PC-3 (cell line): Measurements from ENCODE around the gene RPL7L1. TPM values are rescaled to one million over a fixed set of nuclear protein-coding genes. Genes with fewer than 3 reads are reported as not detected.

Experiments
- ATAC-seq: fragments of 200-7000 bp; cut with Tn5 transposase; 2 replicates; pipeline ENCODE4 v1.9.1; 2020; ENCODE audit warnings: mild to moderate bottlenecking, moderate library complexity
- BruUV-seq: library from RNA; stranded (reverse); fragments of 400-500 nt; replicated peaks from 2 replicates; lab custom pipeline; 2021; lab: Mats Ljungman, UMichigan
- CTCF ChIA-PET: fragments of 300-600 bp; sonication (Branson Sonifier 250); formaldehyde crosslinking; loops from one replicate; lab custom pipeline; 2022; ENCODE audit warnings: antibody characterized with exemption; lab: Charles Lee
- POLR2A ChIA-PET: fragments of 300-600 bp; sonication (Branson Sonifier 250); formaldehyde crosslinking; loops from one replicate; lab custom pipeline; 2022; ENCODE audit warnings: antibody characterized with exemption; ENCODE audit not compliant: unreplicated experiment; lab: Charles Lee
- DNase-seq: peaks from one replicate; pipeline ENCODE4 v3.0.0-alpha.2; 2015
- H2AFZ ChIP-seq: fragments of 300-600 bp; sonication (generic); 2 replicates; pipeline ENCODE4 v1.6.0; 2016; ENCODE audit warnings: antibody characterized with exemption, low read length
- H3F3A ChIP-seq: fragments of 300-600 bp; sonication (generic); one replicate; pipeline ENCODE4 v1.6.0; 2017; ENCODE audit warnings: antibody characterized with exemption, low read length, control low read depth, mild to moderate bottlenecking; ENCODE audit not compliant: unreplicated experiment
- H3K27ac ChIP-seq: fragments of 300-600 bp; sonication (generic); 2 replicates; pipeline ENCODE4 v1.5.1; 2016; ENCODE audit warnings: mild to moderate bottlenecking, low read length
- H3K27me3 ChIP-seq: fragments of 300-600 bp; sonication (generic); 2 replicates; pipeline ENCODE4 v1.6.1; 2016; ENCODE audit warnings: low read length, mixed read lengths
- H3K36me3 ChIP-seq: fragments of 300-600 bp; sonication (generic); 2 replicates; pipeline ENCODE4 v1.6.1; 2016; ENCODE audit warnings: low read depth, mixed run types, low read length, mixed read lengths
- H3K4me1 ChIP-seq: fragments of 300-600 bp; sonication (generic); 2 replicates; pipeline ENCODE4 v1.5.1; 2016; ENCODE audit warnings: low read length; ENCODE audit not compliant: insufficient read depth
- H3K4me2 ChIP-seq: fragments of 300-600 bp; sonication (generic); 2 replicates; pipeline ENCODE4 v1.6.0; 2016; ENCODE audit warnings: low read length
- H3K4me3 ChIP-seq: fragments of 300-600 bp; sonication (generic); 2 replicates; pipeline ENCODE4 v1.5.1; 2016; ENCODE audit warnings: mild to moderate bottlenecking, low read length, mixed read lengths
- H3K79me2 ChIP-seq: fragments of 300-600 bp; sonication (generic); 2 replicates; pipeline ENCODE4 v1.6.1; 2017; ENCODE audit warnings: low read length, mixed read lengths
- H3K9ac ChIP-seq: fragments of 300-600 bp; sonication (generic); 2 replicates; pipeline ENCODE4 v1.6.0; 2016; ENCODE audit warnings: mild to moderate bottlenecking, low read length
- H3K9me2 ChIP-seq: fragments of 300-600 bp; sonication (generic); replicated peaks from 2 replicates; pipeline ENCODE4 v1.6.1; 2016; ENCODE audit warnings: mixed run types, low read length, mixed read lengths
- H3K9me3 ChIP-seq: fragments of 300-600 bp; sonication (generic); 2 replicates; pipeline ENCODE4 v1.6.1; 2016; ENCODE audit warnings: low read length, mixed read lengths
- H4K20me1 ChIP-seq: fragments of 300-600 bp; sonication (generic); 2 replicates; pipeline ENCODE4 v1.6.1; 2016; ENCODE audit warnings: low read length, mixed read lengths
- CTCF ChIP-seq: fragments of 300-600 bp; sonication (generic); conservative IDR thresholded peaks from 2 replicates; pipeline ENCODE4 v1.5.1; 2017; ENCODE audit warnings: antibody characterized with exemption, low read depth, mild to moderate bottlenecking, low read length
- EZH2 ChIP-seq: fragments of 300-600 bp; sonication (generic); IDR thresholded peaks from one replicate; pipeline ENCODE4 v1.6.1; 2017; ENCODE audit warnings: antibody characterized with exemption, mild to moderate bottlenecking, low read length; ENCODE audit not compliant: unreplicated experiment
- EZH2phosphoT487 ChIP-seq: fragments of 300-600 bp; sonication (generic); IDR thresholded peaks from 2 replicates; pipeline ENCODE4 v1.6.1; 2018; ENCODE audit warnings: mild to moderate bottlenecking, antibody characterized with exemption, low read length, borderline replicate concordance
- intact Hi-C: fragments of 100-400 bp; cut with micrococcal nuclease; formaldehyde crosslinking; loops from 2 replicates; pipeline ENCODE4 v1.9.0; 2023
- total RNA-seq: library from RNA; depleted of rRNA; stranded (reverse); fragments of >200 nt; gene quantifications from 2 replicates; pipeline ENCODE4 v1.2.3, GENCODE V29; 2014

RPL7L1 gene
- total RNA-seq, 1 experiment from 2014 or later = 99.5 TPM

DNA sequence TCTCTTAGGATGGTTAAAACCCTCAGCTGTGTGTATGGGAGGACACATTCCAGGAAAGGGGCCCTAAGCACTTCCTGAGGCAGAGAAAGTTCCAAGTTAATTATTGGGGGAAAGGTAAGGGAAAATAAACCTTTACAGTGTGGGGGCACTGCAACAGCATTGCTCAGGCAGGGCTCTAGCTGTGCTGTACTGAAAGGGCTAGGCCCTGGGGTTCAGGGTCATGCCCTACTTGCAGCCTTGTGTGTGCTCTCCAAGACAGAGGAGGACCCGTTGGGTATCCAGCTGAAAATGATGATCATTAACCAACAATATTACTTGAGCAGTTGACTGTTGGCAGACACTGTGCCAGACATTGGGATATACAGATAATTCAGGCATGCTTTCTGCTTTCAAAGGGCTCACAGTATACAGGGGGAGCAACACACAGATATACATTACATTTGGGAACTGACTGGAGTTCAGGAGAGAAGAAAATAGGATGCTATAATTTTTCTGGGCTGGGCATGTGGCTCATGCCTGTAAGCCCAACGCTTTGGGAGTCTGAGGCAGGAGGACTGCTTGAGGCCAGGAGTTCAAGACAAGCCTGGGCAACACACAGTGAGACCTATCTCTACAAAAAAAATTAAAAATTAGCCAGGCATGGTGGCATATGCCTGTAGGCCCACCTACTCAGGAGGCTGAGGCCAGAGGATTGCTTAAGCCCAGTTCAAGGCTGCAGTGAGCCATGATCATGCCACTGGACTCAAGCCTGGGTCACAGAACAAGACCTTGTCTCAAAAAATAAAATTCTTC is 9.1 kb upstream of the RPL7L1 start:
- Histone ChIP-seq H3K4me2 (no peak overlapping the region), H3K4me3 (no peak overlapping the region), H3K79me2 (no peaks in the 10 kb centered on the region), H4K20me1 (no peaks in the 10 kb centered on the region), H3K9ac (no peak overlapping the region), H3F3A (no peaks in the 10 kb centered on the region), H3K27me3 (no peaks in the 10 kb centered on the region), H3K9me3 (no peaks in the 10 kb centered on the region), H3K9me2 (no peaks in the 10 kb centered on the region), H2AFZ (no peak overlapping the region), H3K4me1 (no peaks in the 10 kb centered on the region), H3K27ac (no peak overlapping the region), H3K36me3 (no peaks in the 10 kb centered on the region)
- CTCF ChIA-PET = no interaction called here
- POLR2A ChIA-PET = no interaction called here
- intact Hi-C loops = no loop called here
- no peak for DNase-seq
- TF ChIP-seq EZH2phosphoT487 (no peak), CTCF (no peak), EZH2 (no peak)
- no peak for ATAC-seq
- no TSS peak for BruUV-seq

DNA sequence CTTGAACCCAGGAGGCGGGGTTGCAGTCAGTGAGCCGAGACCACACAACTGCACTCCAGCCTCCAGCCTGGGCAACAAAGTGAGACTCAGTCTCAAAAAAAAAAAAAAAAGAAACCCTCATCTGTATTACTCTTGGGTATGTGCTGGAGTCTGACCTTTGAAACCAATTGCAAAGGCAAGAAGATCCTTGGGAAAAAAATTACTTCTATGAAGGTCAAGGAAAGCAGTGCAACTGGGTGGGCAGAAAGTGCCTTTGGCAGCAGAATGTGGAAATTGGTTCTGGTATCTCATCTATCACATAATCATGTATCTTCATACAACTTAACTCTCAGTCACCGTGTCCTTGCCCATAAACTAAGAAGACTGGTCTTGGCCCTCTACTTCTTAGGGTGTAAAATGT is 7.7 kb upstream of the RPL7L1 start:
- Histone ChIP-seq H3K9me3 (no peaks in the 10 kb centered on the region), H3K4me3 (no peak overlapping the region), H3K4me1 (no peaks in the 10 kb centered on the region), H3K9me2 (no peaks in the 10 kb centered on the region), H3K36me3 (no peaks in the 10 kb centered on the region), H3K9ac (no peak overlapping the region), H3F3A (no peaks in the 10 kb centered on the region), H3K27me3 (no peaks in the 10 kb centered on the region), H3K27ac (no peak overlapping the region), H2AFZ (no peak overlapping the region), H3K79me2 (no peaks in the 10 kb centered on the region), H3K4me2 (no peak overlapping the region), H4K20me1 (no peaks in the 10 kb centered on the region)
- DNase-seq = no peak
- no peak for TF ChIP-seq EZH2phosphoT487
- no peak for TF ChIP-seq CTCF
- TF ChIP-seq EZH2 = no peak
- intact Hi-C loops = no loop called here
- BruUV-seq = no TSS peak
- ATAC-seq = no peak
- CTCF ChIA-PET = no interaction called here
- POLR2A ChIA-PET = no interaction called here

- Histone ChIP-seq H3K4me3 (no peak overlapping the region), H3K27me3 (no peaks in the 10 kb centered on the region), H4K20me1 (no peaks in the 10 kb centered on the region), H3K36me3 (no peaks in the 10 kb centered on the region), H2AFZ (no peak overlapping the region), H3K9ac (no peak overlapping the region), H3K9me2 (no peaks in the 10 kb centered on the region), H3K4me2 (no peak overlapping the region), H3K9me3 (no peaks in the 10 kb centered on the region), H3K27ac (no peak overlapping the region), H3K4me1 (no peaks in the 10 kb centered on the region), H3F3A (no peaks in the 10 kb centered on the region), H3K79me2 (no peaks in the 10 kb centered on the region)
- TF ChIP-seq EZH2phosphoT487 (no peak), CTCF (no peak), EZH2 (no peak)
- DNase-seq (no peak), ATAC-seq (no peak)
- BruUV-seq = no TSS peak
- intact Hi-C loops = no loop called here
- POLR2A ChIA-PET = no interaction called here
- CTCF ChIA-PET = no interaction called here
These were observed 6.1 kb upstream of the RPL7L1 start for GRCh38 chr6:42873313-42873712.
